Measurements from ENCODE around the gene FAM118A.
"Not testable (repeated sequence)": the region's sequence is repeated elsewhere in the genome, so short reads cannot be mapped to it uniquely, and the experiment has no call there.

FAM118A gene

DNA sequence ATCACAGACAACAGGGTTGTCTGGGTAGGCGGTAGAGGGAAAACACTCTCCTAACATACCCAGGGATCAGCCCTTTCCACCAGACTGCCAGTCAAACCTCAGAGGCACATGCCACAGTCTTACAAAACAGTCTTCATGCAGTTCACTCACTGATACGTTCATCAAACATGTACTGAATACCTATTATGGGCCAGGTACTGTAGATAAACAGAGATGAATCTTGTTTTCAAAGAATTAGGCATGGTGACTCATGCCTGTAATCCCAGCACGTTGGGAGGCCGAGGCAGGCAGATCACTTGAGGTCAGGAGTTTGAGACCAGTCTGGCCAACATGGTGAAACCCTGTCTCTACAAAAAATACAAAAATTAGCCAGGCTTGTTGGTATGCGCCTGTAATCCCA is 43.0 kb downstream of the FAM118A start:
- DNase-seq, result not testable (repeated sequence)

DNA sequence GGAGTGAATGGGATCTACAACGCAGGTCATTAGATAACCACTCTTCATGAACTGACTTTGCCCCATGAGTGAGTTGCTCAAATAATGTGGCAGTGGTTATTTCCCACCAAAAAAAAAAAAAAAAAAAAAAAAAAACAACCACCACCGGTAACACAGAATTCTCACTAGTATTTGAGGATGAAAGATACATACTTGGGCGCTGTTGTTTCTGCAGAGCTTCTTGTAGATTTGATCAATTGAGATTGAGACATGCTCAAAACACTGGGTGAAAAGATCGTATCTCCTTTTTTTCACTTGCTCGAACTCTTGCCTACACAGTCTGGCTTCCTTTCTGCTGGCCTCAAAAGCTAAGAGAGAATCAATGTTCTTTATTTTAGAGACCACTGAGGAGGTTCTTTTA is 44.1 kb downstream of the FAM118A start:
- DNase-seq, result no peak
- intact Hi-C loops (cut with DNase I), result no loop called here

More for the DNA sequence above, 43.0 kb downstream of the FAM118A start:
- intact Hi-C loops (cut with DNase I), result not testable (repeated sequence)

DNA sequence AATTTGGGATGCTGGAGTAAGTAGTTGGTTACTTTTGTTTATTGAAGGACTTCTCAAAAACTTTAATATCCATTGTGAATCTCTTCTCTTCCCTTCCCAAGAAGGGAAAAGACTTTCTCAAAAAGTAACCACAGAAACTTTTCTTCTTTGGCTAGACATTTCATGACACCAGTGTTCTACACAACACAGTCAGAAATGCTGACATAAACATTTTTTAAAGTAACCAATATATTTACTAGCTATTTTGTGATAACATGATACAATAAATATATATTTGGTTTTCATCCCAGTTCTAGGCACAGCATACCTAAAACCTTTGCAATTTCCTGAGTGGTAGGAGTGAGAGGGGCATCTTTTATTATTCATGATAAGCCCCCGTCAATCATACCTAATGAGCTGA is 47.8 kb downstream of the FAM118A start:
- no peak for DNase-seq
- intact Hi-C loops (cut with DNase I), result no loop called here

DNA sequence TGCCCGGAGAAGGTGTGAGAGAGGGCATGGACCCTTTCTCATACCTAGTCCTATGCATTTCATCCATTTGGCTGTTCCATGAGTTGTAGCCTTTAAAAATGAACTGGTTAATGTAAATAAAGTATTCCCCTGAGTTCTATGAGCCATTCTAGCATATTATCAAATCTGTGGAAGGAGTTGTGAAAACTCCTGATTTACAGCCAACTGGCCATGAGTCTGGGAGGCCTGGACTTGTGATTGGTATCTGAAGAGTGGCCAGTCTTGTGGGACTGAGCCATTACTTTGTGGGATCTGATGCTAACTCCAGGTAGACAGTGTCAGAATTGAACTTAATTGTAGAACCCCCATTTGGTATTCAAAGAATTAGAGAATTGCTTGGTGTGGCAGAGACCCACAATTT is 48.4 kb downstream of the FAM118A start:
- intact Hi-C loops (cut with DNase I), result no loop called here
- DNase-seq, result no peak

DNA sequence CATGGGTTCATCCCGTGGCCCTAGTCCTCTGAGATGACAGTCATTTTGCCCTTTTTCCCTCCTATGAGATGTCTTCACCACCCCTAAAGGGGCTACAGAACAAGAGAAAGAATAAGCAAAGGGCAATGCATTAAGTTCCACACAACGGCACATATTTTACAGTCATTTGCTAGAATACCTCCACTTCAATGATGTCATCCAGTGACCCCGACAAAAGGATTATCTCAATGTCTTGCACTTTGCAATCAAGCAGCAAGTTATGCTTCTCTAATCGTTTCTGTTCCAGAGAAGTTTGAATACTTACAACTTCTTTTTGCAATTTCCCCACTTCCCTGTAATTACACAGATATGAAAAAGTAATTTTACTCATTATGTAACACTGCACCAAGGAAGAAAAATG is 49.9 kb downstream of the FAM118A start:
- intact Hi-C loops (cut with DNase I), result no loop called here
- no peak for DNase-seq

DNA sequence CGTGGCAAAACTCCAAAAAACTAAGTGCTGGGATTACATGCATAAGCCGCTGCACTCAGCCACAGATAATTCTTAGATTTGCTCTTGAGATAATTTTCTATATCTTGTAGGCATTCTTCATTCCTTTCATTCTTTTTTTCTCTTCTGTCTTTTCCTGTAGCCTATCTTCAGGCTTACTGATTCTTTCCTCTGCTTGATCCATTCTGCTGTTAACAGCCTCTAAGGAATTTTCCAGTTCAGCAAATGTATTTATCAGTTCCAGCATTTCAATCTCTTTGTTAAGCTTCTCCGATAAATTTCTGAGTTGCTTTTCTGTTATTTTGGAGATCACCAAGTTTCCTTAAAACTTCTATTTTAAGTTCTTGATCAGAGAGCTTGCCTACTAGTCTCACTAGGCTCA is 57.0 kb downstream of the FAM118A start:
- no peak for DNase-seq
- intact Hi-C loops (cut with DNase I), result no loop called here

DNA sequence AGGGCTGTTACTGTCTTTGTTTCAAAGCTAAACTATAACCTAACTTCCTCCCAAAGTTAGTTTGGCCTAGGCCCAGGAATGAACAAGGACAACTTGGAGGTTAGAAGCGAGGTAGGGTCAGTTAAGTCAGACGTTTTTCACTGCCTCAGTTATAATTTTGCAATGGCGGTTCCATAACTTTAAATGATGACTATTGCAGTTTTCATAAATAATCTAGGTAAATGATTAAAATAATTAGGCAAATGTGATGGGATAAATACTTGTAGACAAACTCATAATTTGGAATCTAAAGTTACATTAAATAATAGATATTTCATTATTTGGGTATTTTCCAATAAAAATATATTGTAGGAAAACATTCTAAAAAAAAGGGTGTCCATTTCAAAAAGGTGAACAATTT is 63.9 kb downstream of the FAM118A start:
- DNase-seq, result not testable (repeated sequence)

DNA sequence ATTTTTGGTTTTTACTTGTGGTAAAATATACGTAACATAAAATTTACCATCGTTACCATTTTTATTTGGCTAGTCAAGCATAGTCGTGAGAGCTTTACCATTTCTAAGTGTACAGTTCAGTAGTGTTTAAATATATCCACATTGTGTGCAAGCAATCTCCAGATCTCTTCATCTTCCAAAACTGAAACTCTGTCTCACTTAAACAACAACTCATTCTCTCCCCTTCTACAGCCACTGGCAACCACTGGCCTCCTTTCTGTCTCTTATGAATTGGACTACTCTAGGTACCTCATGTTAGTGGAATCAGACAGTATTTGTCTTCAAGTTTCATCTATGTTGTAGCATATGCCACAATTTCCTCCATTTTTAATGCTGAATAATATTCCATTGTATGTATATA is 66.3 kb downstream of the FAM118A start:
- intact Hi-C loops (cut with DNase I), result no loop called here
- DNase-seq, result no peak

More for the DNA sequence above, 63.9 kb downstream of the FAM118A start:
- intact Hi-C loops (cut with DNase I), result not testable (repeated sequence)

DNA sequence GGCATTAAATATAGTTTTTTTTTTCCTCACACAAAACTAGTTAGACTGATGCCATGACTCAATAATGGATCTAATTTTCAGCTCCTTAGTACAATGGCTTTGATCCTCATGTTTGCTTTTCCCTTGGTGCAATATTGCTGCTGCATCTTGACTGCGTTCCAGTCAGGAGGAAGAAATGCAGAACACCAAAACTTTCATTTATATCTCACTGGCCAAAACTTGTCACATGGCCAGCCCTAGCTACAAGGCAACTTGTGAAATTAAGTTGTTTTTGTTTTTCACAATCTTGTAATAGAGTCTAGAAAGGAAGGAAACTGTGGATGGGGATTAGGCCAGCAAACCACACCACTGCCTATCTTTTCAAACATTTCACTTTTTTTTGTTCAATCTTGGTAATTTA is 67.0 kb downstream of the FAM118A start:
- intact Hi-C loops (cut with DNase I), result no loop called here
- DNase-seq, result no peak

DNA sequence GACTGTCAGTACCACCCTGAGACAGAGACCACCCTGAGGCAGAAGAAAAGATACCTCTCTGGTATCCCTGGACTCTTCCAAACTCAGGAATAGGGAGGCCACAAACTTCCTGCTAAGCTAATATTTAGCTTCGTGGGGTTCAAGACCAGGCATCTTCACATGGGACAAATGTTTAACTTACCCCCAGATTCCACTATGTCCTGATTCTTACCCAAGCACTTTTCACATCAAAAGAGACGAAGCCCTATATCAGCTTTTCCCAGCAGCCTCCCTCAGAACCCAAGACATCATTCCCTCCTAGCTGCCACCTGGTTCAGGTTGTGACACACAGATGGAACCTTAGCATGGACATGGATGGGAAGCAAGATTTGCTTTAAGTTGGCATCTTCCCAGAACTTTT is 71.6 kb downstream of the FAM118A start:
- DNase-seq, result no peak
- intact Hi-C loops (cut with DNase I), result no loop called here

DNA sequence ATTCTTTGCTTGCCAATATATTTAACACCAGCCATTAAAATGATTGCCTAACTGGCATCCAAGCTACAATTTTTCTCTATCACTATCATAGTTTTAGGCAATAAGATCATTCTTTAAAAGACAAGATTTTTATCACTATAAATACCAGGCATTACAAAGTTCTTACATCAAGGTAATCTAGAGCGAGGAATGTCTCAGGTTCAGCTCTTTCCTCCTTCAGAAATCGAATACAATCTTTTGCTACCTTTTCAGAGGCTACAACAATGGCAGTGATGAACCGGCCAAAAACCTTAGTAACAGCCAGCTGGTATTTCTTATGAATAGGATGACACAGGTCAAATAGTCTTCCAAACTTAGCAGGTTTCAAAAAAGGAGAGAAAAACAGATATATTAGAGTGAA is 79.8 kb downstream of the FAM118A start:
- no peak for DNase-seq
- intact Hi-C loops (cut with DNase I), result no loop called here
